Iris pigment epithelial cell (primary cell): Measurements from ENCODE around the gene KCNAB3.

ENCODE experiments used
- DNase-seq: peaks from one replicate; pipeline ENCODE4 v3.0.0-alpha.2; 2011; ENCODE audit warnings: low read depth

The KCNAB3 gene

DNA sequence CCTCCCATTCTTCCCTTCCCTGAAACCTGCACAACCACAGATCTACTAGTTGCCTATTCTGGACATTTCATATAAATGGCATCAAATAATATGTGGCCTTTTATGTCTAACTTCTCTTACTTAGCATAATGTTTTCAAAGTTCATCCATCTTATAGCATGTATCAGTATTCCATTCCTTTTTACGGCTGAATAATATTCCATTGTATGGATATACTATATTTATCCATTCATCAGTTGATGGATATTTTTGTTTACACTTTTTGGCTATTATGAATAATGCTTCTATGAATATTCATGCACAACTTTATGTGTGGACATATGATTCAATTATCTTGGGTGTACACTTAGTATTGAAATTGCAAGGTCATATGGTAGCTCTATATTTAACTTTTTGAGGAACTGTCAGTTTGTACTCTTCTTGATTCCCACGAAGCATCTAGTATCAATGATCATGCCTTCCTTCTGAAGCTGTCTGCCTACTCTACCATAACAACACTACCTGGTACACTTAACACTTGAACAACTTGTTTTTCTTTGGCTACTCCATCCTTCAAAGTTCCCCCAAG lies 53.8 kb downstream of the KCNAB3 start:
- no peak for DNase-seq

DNA sequence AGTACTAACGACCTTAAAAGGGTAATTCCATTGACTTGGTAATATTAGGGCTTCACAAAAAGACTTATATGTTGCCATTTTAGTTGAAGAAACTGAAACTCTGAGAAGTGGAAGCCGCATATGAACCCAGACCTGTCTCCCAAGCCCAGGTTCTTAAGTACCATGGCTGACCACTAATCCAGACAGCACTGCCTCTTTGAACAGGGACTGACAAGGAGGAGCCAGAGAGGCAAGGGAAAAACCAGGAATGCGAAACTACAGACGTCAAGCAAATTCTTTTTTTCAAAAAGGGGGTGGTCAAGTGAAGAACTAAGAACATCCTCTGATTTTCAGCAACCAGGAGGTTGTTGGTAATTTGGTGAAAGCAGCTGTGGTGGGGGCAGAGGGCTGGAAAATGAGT lies 56.6 kb downstream of the KCNAB3 start:
- no peak for DNase-seq
